Vagina (tissue), 2 donors: ENCODE measurements around the gene MARK2.

Experiments
- CTCF ChIP-seq, 3 experiments: fragments of 450-650 bp in 2 of 3; fragments of 200-600 bp in 1 of 3; sonication (generic) in 1 of 3; IDR thresholded peaks; one replicate each; pipeline ENCODE4 v1.5.1; 2017 to 2019; ENCODE audit warnings: antibody characterized with exemption in 3 of 3, mild to moderate bottlenecking in 2 of 3, moderate library complexity in 2 of 3
- POLR2A ChIP-seq, 2 donors: fragments of 450-650 bp; IDR thresholded peaks; one replicate each; pipeline ENCODE4 v1.6.1; 2017; ENCODE audit warnings: antibody characterized with exemption in 2 of 2, mild to moderate bottlenecking in 2 of 2, moderate library complexity in 2 of 2

GRCh38 chr11:63929616-63930015, 90.7 kb downstream of the MARK2 start:
- TF ChIP-seq CTCF (IDR thresholded peaks at IDR 0.05): no peak
- TF ChIP-seq POLR2A (IDR thresholded peaks at IDR 0.05): no peak
